Islet precursor cell (in vitro differentiated cells): ENCODE measurements around the gene SNX27.
"Not testable (repeated sequence)": the region's sequence is repeated elsewhere in the genome, so short reads cannot be mapped to it uniquely, and the experiment has no call there.

ENCODE experiments used
- DNase-seq: peaks from one replicate; pipeline ENCODE4 v3.0.0-alpha.2; 2018

SNX27 gene

GRCh38 chr1:151604291-151604690 lies 7.6 kb upstream of the SNX27 start:
- DNase-seq = no peak

GRCh38 chr1:151606384-151606783 lies 5.5 kb upstream of the SNX27 start:
- peak; percentile 69 for DNase-seq

GRCh38 chr1:151606857-151607256 lies 5.0 kb upstream of the SNX27 start:
- DNase-seq = no peak

DNA sequence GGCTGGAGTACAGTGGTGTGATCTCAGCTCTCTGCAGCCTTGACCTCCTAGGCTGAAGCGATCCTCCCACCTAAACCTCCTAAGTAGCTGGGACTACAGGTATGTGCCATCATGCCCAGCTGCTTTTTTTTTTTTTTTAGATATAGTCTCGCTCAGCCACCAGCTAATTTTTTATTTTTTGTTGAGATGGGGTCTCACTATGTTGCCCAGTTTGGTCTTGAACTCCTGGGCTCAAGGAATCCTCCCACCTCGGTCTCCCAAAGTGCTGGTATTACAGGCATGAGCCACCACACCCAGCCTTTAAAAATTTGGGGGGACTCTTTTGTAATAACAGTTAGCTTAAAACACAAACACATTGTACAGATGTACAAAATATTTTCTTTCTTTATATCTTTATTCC lies 1.7 kb upstream of the SNX27 start:
- DNase-seq = no peak

DNA sequence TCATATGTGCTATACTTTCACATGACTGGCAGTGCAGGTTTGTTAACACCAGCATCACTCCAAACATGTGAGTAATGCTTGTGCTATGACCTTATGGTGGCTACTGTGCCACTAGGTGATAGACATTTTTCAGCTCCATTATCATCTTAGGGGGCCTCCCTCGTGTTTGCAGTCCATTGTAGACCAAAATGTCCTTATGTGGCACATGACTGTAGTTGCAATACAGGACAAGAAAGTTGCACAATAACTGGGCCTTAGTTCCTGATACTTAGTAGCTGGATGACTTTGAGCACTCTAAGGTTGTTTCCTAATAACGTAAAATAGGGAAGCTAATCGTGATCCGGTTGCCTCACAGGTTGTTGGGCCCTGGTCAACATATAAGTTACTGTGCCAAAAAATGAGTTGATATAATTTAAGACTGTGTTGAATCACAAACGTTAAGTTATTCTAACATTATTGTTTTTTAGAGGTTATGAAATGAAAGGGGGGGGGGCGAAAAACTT lies 511 bp upstream of the SNX27 start:
- DNase-seq = peak; percentile 67

GRCh38 chr1:151612501-151613281 lies 841 bp downstream of the SNX27 start:
- peak; percentile 66 for DNase-seq

GRCh38 chr1:151613282-151613780 lies 1.5 kb downstream of the SNX27 start:
- DNase-seq = no peak

DNA sequence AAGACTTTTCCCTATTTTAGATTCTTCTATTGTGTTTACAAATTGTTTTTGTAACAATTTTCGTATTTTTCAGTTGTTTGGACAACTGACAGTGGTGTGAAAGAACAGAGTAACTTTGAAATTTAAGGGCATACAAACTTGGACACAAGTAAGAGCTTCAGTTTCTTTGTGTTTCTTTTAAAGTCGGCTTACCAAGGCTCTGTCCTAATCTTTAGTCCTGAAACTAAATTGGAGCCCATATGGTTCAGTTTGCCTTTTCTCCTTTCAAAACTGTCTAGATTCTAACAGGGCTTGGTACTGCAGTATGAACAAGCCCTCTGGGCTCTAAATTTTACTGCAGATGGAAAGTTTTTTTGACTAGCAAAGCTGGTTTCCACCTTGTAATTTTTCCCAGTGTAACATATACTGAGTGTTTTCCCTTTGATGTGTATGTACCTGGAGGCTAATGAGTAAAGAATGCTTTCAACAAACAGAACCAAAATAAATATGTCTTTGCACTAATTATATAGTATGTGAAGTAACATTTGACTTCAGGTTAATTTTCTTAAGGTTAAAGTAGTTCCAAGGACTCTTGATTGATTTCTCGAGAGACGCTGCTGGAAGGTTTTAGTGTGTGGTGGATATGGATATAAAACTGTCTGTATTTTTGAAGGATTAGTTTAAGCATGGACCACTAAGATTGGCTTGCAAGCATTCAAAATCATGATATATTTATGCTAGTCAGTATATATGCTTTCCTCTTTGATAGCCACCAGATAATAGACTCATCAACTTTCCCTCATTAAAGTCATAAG lies 4.1 kb downstream of the SNX27 start:
- no peak for DNase-seq

DNA sequence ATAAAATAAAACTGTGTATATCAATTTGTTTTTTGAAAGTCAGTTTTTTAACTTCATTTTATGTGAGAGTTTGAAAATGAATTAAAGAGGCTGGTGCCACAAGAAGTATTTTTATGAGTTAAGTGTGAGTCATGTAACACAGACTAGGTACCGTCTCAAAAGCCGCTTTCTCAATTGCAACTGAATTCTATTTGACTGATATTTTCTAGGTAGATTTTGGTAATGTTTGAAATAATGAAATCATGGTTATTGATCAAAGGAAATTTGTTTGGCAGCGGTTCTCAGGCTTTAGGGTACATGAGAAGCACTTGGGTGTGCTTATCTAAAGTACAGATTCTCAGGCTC lies 4.6 kb downstream of the SNX27 start:
- no peak for DNase-seq

GRCh38 chr1:151618003-151618402 lies 6.2 kb downstream of the SNX27 start:
- DNase-seq = no peak

DNA sequence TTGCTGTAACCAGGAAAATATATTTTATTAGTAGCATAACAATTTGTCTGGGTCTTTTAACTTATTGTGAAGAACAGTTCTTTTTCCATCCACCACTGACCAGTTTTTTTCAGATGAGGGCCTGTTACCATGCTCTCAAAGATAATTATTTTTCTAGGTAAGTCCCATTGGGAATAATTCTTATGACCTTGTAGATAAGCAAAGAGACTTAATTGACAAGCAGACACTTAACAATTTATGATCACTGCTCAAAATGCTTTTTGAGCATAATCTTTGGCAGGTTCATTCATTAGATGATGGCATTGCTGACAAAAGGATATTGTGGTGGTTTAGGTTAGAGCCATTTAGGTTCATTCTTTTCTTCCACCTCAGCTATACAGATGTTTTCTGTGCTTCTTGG lies 6.6 kb downstream of the SNX27 start:
- no peak for DNase-seq

DNA sequence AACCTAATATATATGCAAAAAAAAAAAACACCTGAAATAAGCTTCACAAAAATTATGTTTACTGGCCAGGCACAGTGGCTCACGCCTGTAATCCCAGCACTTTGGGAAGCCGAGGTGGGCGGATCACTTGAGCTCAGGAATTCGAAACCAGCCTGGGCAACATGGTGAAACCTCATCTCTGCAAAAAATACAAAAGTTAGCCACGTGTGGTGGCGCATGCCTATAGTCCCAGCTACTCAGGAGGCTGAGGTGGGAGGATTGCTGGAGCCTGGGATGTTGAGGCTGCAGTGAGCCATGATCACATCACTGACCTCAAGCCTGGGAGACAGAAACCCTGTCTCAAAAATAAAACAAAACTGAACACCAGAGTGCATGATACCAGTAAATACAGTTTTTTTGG lies 7.1 kb downstream of the SNX27 start:
- DNase-seq = not testable (repeated sequence)

GRCh38 chr1:151619489-151620093 lies 7.7 kb downstream of the SNX27 start:
- DNase-seq = no peak

GRCh38 chr1:151620286-151620685 lies 8.4 kb downstream of the SNX27 start:
- no peak for DNase-seq

- DNase-seq = no peak
Measured at GRCh38 chr1:151621351-151621750, 9.5 kb downstream of the SNX27 start.

DNA sequence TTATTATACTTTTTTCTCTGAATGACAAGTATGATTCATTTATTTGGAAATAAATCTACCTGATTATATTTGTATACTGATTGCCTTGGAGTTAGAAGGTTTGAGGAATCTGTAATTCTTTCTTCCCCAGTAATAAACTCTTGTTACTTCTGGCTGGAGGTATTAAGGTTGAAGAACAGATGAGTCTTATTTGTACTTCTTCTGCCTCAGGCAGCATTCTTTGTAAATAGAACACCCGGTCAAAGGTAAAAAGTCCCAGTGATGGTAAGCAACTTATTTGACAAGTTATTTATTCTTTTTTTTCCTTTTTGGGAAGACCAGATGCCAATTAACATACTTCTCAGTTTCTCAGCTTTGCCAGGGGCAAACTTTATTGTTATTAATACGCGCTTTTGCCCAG lies 12.9 kb downstream of the SNX27 start:
- DNase-seq = no peak

DNA sequence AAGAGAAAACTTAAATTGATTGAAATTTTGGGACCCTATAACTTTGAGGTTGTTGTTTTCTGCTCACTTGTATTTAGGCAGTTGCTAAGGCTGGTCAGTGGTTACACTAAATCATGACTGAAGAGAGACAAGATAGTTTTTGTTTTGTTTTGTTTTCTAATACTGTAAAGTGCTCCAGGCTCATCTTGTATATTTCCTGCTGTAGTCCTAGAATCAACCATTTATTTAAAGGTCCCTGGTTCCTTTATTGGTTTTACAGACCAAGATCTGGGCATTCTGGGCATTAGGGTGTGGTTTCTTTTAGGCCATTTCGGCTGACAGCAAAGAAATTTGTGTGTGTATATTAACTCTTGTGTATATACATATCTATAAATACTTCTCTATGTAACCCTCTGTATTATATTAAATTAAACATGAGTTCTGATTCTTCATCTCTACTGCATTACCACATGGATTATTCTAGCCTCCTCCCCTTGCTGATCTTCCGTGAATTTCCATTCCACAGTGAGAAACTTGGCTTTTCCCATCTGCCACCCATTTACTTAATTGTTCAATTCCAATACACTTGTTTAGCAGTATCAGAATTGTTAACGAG lies 15.0 kb downstream of the SNX27 start:
- no peak for DNase-seq

GRCh38 chr1:151629278-151629677 lies 17.4 kb downstream of the SNX27 start:
- no peak for DNase-seq

GRCh38 chr1:151635479-151636072 lies 23.7 kb downstream of the SNX27 start:
- no peak for DNase-seq

DNA sequence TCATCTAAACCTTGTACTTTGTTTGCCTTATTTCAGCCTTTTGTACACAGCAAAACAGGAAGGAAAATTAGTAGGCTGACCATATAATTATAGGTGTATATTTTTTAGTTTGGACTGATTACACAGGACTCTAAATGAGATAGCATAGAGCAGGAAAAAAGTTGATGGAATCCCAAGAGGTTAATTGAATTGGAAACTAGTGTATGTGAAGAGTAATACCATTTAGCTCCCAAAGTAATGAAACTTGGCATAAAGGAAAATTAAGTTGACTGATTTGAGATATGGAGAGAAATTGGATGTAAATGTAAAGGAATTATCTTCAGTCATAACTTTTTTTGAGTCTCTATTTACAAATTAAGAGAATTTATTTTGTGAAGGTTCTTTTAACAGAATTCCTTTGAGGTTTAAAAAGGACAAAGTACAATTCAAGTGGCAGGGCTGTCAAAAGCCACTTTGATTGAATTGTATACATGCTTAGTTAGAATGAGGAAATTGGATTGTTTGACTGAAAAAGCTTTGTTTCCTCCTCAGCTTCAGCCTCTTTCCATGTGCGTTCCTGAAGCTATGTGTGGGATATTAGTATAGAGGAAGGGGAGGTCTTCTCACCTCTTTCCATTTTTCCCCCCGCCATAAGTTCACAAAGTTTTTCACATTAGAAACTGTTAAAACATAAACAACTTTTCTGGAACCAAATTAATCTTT lies 26.4 kb downstream of the SNX27 start:
- DNase-seq = no peak

DNA sequence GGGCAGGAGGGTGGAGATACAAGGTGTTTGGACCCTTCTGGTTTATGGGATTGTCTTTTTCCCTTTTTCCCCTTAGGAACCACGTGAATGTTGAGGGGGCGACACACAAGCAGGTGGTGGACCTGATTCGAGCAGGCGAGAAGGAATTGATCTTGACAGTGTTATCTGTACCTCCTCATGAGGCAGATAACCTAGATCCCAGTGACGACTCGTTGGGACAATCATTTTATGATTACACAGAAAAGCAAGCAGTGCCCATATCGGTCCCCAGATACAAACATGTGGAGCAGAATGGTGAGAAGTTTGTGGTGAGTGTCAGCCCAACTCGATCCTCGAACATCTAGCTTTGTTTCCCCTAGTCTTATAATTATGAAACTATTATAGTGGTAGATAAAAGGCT lies 27.0 kb downstream of the SNX27 start:
- DNase-seq = no peak

- no peak for DNase-seq
Measured at GRCh38 chr1:151639466-151639865, 27.6 kb downstream of the SNX27 start.
